ENCODE measurements around the gene PRKCH.
"Not testable (repeated sequence)": the region's sequence is repeated elsewhere in the genome, so short reads cannot be mapped to it uniquely, and the experiment has no call there.

Gene PRKCH

GRCh38 chr14:61394542-61394941, 73.2 kb downstream of the PRKCH start:
- DNase-seq (ENCODE audit: low spot score) = no peak

GRCh38 chr14:61395115-61395725, 73.8 kb downstream of the PRKCH start:
- no peak for DNase-seq (ENCODE audit: low spot score)

- DNase-seq (ENCODE audit: low spot score) = no peak
These were observed 74.9 kb downstream of the PRKCH start for GRCh38 chr14:61396279-61396678.

- no peak for DNase-seq (ENCODE audit: low spot score)
These were observed 75.3 kb downstream of the PRKCH start for GRCh38 chr14:61396694-61397093.

GRCh38 chr14:61397615-61398014, 76.2 kb downstream of the PRKCH start:
- no peak for DNase-seq (ENCODE audit: low spot score)

GRCh38 chr14:61398221-61398620, 76.8 kb downstream of the PRKCH start:
- no peak for DNase-seq (ENCODE audit: low spot score)

GRCh38 chr14:61399365-61399764, 78.0 kb downstream of the PRKCH start:
- DNase-seq (ENCODE audit: low spot score) = no peak

GRCh38 chr14:61401461-61401860, 80.1 kb downstream of the PRKCH start:
- DNase-seq (ENCODE audit: low spot score) = no peak

- no peak for DNase-seq (ENCODE audit: low spot score)
These were observed 82.0 kb downstream of the PRKCH start for GRCh38 chr14:61403411-61403810.

- DNase-seq (ENCODE audit: low spot score) = no peak
These were observed 83.3 kb downstream of the PRKCH start for GRCh38 chr14:61404637-61405036.

GRCh38 chr14:61406198-61406597, 84.8 kb downstream of the PRKCH start:
- DNase-seq (ENCODE audit: low spot score) = no peak

- no peak for DNase-seq (ENCODE audit: low spot score)
These were observed 85.3 kb downstream of the PRKCH start for GRCh38 chr14:61406675-61407074.

- DNase-seq (ENCODE audit: low spot score) = no peak
These were observed 87.1 kb downstream of the PRKCH start for GRCh38 chr14:61408498-61408897.

- no peak for DNase-seq (ENCODE audit: low spot score)
These were observed 88.4 kb downstream of the PRKCH start for GRCh38 chr14:61409782-61410181.

GRCh38 chr14:61415934-61416333, 94.6 kb downstream of the PRKCH start:
- DNase-seq (ENCODE audit: low spot score) = not testable (repeated sequence)

- no peak for DNase-seq (ENCODE audit: low spot score)
These were observed 95.2 kb downstream of the PRKCH start for GRCh38 chr14:61416591-61416990.

GRCh38 chr14:61417141-61417540, 95.8 kb downstream of the PRKCH start:
- no peak for DNase-seq (ENCODE audit: low spot score)

- no peak for DNase-seq (ENCODE audit: low spot score)
These were observed 96.6 kb downstream of the PRKCH start for GRCh38 chr14:61417883-61418455.

GRCh38 chr14:61418746-61419145, 97.4 kb downstream of the PRKCH start:
- DNase-seq (ENCODE audit: low spot score) = no peak

GRCh38 chr14:61419201-61419600, 97.8 kb downstream of the PRKCH start:
- no peak for DNase-seq (ENCODE audit: low spot score)

- DNase-seq (ENCODE audit: low spot score) = no peak
These were observed 98.9 kb downstream of the PRKCH start for GRCh38 chr14:61420326-61420725.

- DNase-seq (ENCODE audit: low spot score) = no peak
These were observed 100.0 kb downstream of the PRKCH start for GRCh38 chr14:61421212-61421923.

- no peak for DNase-seq (ENCODE audit: low spot score)
These were observed 104.7 kb downstream of the PRKCH start for GRCh38 chr14:61426048-61426447.

GRCh38 chr14:61428261-61428660, 106.9 kb downstream of the PRKCH start:
- DNase-seq (ENCODE audit: low spot score) = no peak
